ENCODE results near the gene ST8SIA6.

Gene ST8SIA6

GRCh38 chr10:17386021-17386420, 68.4 kb downstream of the ST8SIA6 start:
- DNase-seq (ENCODE audit: low read depth) = no peak

- no peak for DNase-seq (ENCODE audit: low read depth)
Measured at GRCh38 chr10:17385066-17385465, 69.3 kb downstream of the ST8SIA6 start.

- no peak for DNase-seq (ENCODE audit: low read depth)
Measured at GRCh38 chr10:17383801-17384555, 70.4 kb downstream of the ST8SIA6 start.

- DNase-seq (ENCODE audit: low read depth) = no peak
Measured at GRCh38 chr10:17381502-17382142, 72.8 kb downstream of the ST8SIA6 start.

GRCh38 chr10:17380888-17381287, 73.5 kb downstream of the ST8SIA6 start:
- no peak for DNase-seq (ENCODE audit: low read depth)

GRCh38 chr10:17380016-17380415, 74.4 kb downstream of the ST8SIA6 start:
- no peak for DNase-seq (ENCODE audit: low read depth)

GRCh38 chr10:17379151-17379690, 75.2 kb downstream of the ST8SIA6 start:
- no peak for DNase-seq (ENCODE audit: low read depth)

GRCh38 chr10:17375936-17376584, 78.3 kb downstream of the ST8SIA6 start:
- DNase-seq (ENCODE audit: low read depth) = no peak

- DNase-seq (ENCODE audit: low read depth) = no peak
Measured at GRCh38 chr10:17368708-17369272, 85.6 kb downstream of the ST8SIA6 start.

- DNase-seq (ENCODE audit: low read depth) = no peak
Measured at GRCh38 chr10:17366705-17367104, 87.7 kb downstream of the ST8SIA6 start.

GRCh38 chr10:17365402-17365801, 89.0 kb downstream of the ST8SIA6 start:
- DNase-seq (ENCODE audit: low read depth) = no peak

- DNase-seq (ENCODE audit: low read depth) = no peak
Measured at GRCh38 chr10:17358461-17358860, 95.9 kb downstream of the ST8SIA6 start.

GRCh38 chr10:17357781-17358180, 96.6 kb downstream of the ST8SIA6 start:
- no peak for DNase-seq (ENCODE audit: low read depth)

- no peak for DNase-seq (ENCODE audit: low read depth)
Measured at GRCh38 chr10:17356820-17357219, 97.6 kb downstream of the ST8SIA6 start.

- DNase-seq (ENCODE audit: low read depth) = no peak
Measured at GRCh38 chr10:17354781-17355180, 99.6 kb downstream of the ST8SIA6 start.

GRCh38 chr10:17353568-17354300, 100.7 kb downstream of the ST8SIA6 start:
- DNase-seq (ENCODE audit: low read depth) = no peak

GRCh38 chr10:17352583-17352982, 101.8 kb downstream of the ST8SIA6 start:
- no peak for DNase-seq (ENCODE audit: low read depth)

- DNase-seq (ENCODE audit: low read depth) = no peak
Measured at GRCh38 chr10:17351506-17351905, 102.9 kb downstream of the ST8SIA6 start.

GRCh38 chr10:17349717-17350116, 104.7 kb downstream of the ST8SIA6 start:
- DNase-seq (ENCODE audit: low read depth) = no peak

- DNase-seq (ENCODE audit: low read depth) = no peak
Measured at GRCh38 chr10:17348501-17349349, 105.7 kb downstream of the ST8SIA6 start.

- DNase-seq (ENCODE audit: low read depth) = no peak
Measured at GRCh38 chr10:17348011-17348500, 106.3 kb downstream of the ST8SIA6 start.

Data from stimulated activated CD8-positive, alpha-beta memory T cell treated with anti-CD3 and anti-CD28 coated beads, Interleukin-15, amount 100 ng/mL, for 24 hours (primary cell).